GM12872 (cell line): Measurements from ENCODE around the gene RNF31.

Experiments
- CTCF ChIP-seq: IDR thresholded peaks from 3 replicates; pipeline ENCODE4 v1.5.1; 2011; ENCODE audit warnings: low read depth, mild to moderate bottlenecking, low read length, moderate library complexity; ENCODE audit not compliant: insufficient read depth

Gene RNF31

GRCh38 chr14:24185741-24186140, 38.4 kb downstream of the RNF31 start:
- TF ChIP-seq CTCF = no peak

GRCh38 chr14:24186831-24187538, 39.7 kb downstream of the RNF31 start:
- no peak for TF ChIP-seq CTCF

GRCh38 chr14:24187539-24187915, 40.2 kb downstream of the RNF31 start:
- no peak for TF ChIP-seq CTCF

GRCh38 chr14:24188251-24189058, 41.2 kb downstream of the RNF31 start, which contains the start of gene IPO4:
Gene IPO4 (minus strand): TSS chr14:24188816. CDS start chr14:24188787, 29 bp downstream.
- TF ChIP-seq CTCF = no peak

GRCh38 chr14:24189059-24189375, 41.7 kb downstream of the RNF31 start:
- TF ChIP-seq CTCF = no peak

- no peak for TF ChIP-seq CTCF
Measured at GRCh38 chr14:24189460-24189859, 42.2 kb downstream of the RNF31 start.

- TF ChIP-seq CTCF = no peak
Measured at GRCh38 chr14:24190416-24190815, 43.1 kb downstream of the RNF31 start.
